NCI-H2227 (cell line): ENCODE results near the gene SLCO2A1.
A peak's percentile ranks its signal among the peaks of the same experiment; 100 is the strongest.

Source experiments
- DNase-seq: peaks from one replicate; lab custom pipeline; 2025; ENCODE audit not compliant: unreplicated experiment; lab: John Stamatoyannopoulos, UW

SLCO2A1 gene

GRCh38 chr3:133915685-133916658, 113.8 kb downstream of the SLCO2A1 start:
- DNase-seq = no peak

- no peak for DNase-seq
These were observed 114.7 kb downstream of the SLCO2A1 start for GRCh38 chr3:133914839-133915600.

GRCh38 chr3:133910422-133910821, 119.3 kb downstream of the SLCO2A1 start:
- DNase-seq = no peak

GRCh38 chr3:133905376-133905775, 124.3 kb downstream of the SLCO2A1 start:
- no peak for DNase-seq

GRCh38 chr3:133901847-133902246, 127.9 kb downstream of the SLCO2A1 start:
- no peak for DNase-seq

- no peak for DNase-seq
These were observed 128.6 kb downstream of the SLCO2A1 start for GRCh38 chr3:133901083-133901482.

GRCh38 chr3:133899311-133899710, 130.4 kb downstream of the SLCO2A1 start:
- DNase-seq = no peak

- no peak for DNase-seq
These were observed 132.2 kb downstream of the SLCO2A1 start for GRCh38 chr3:133897547-133897946.

GRCh38 chr3:133896002-133896761, 133.5 kb downstream of the SLCO2A1 start:
- peak; percentile 61 for DNase-seq

- DNase-seq = peak; percentile 78
These were observed 134.3 kb downstream of the SLCO2A1 start, which contains the start of gene RAB6B for GRCh38 chr3:133895208-133896001. TSS of gene RAB6B (minus strand) at chr3:133895882. CDS start at chr3:133895466, 416 bp downstream.

GRCh38 chr3:133894353-133895207, 135.1 kb downstream of the SLCO2A1 start:
- peak; percentile 71 for DNase-seq

GRCh38 chr3:133893683-133894352, 135.9 kb downstream of the SLCO2A1 start:
- DNase-seq = peak; percentile 5

- no peak for DNase-seq
These were observed 137.0 kb downstream of the SLCO2A1 start for GRCh38 chr3:133892541-133893231.

GRCh38 chr3:133891662-133892378, 137.9 kb downstream of the SLCO2A1 start:
- DNase-seq = no peak

GRCh38 chr3:133890972-133891644, 138.6 kb downstream of the SLCO2A1 start:
- DNase-seq = no peak

GRCh38 chr3:133890037-133890436, 139.7 kb downstream of the SLCO2A1 start:
- no peak for DNase-seq
